Peyer's patch (tissue), 4 donors: ENCODE measurements around the gene NMRK2. TPM values are rescaled to one million over a fixed set of nuclear protein-coding genes. Genes with fewer than 3 reads are reported as not detected.

Experiments
- DNase-seq, 3 donors: peaks; one replicate each; pipeline ENCODE4 v3.0.0-alpha.2; 2017 to 2019
- H3K27ac ChIP-seq, 4 donors: fragments of 200-600 bp; sonication (generic); one replicate each; pipeline ENCODE4 v1.5.1; 2016 to 2019
- H3K27me3 ChIP-seq, 2 donors: fragments of 200-600 bp; sonication (generic); one replicate each; pipeline ENCODE4 v1.5.1; 2019
- H3K36me3 ChIP-seq, 3 donors: fragments of 200-600 bp; sonication (generic); one replicate each; pipeline ENCODE4 v1.5.1; 2016 to 2019
- H3K4me1 ChIP-seq, 4 donors: fragments of 200-600 bp; sonication (generic); one replicate each; pipeline ENCODE4 v1.5.1; 2016 to 2019
- H3K4me3 ChIP-seq, 4 donors: fragments of 200-600 bp; sonication (generic); 1 replicate in 3 of 4; 2 replicates in 1 of 4; pipeline ENCODE4 v1.5.1; 2016 to 2019; ENCODE audit warnings: mild to moderate bottlenecking in 1 of 4
- H3K9me3 ChIP-seq, 4 donors: fragments of 200-600 bp; sonication (generic); one replicate each; pipeline ENCODE4 v1.5.1; 2016 to 2019; ENCODE audit warnings: mild to moderate bottlenecking in 1 of 4
- POLR2A ChIP-seq, 2 donors: fragments of 450-650 bp; IDR thresholded peaks; one replicate each; pipeline ENCODE4 v1.5.1; 2017; ENCODE audit warnings: antibody characterized with exemption in 2 of 2, mild to moderate bottlenecking in 2 of 2, moderate library complexity in 2 of 2
- total RNA-seq, 4 donors: library from RNA; depleted of rRNA; stranded (reverse); fragments of >200 nt; gene quantifications; one replicate each; pipeline ENCODE4 v1.1.0, GENCODE V29; 2016
- TF ChIP-seq, protein P1 (sequence below), 6 experiments: fragments of 450-650 bp in 4 of 6; fragments of 200-600 bp in 2 of 6; sonication (generic) in 1 of 6; IDR thresholded peaks; one replicate each; pipeline ENCODE4 v1.5.1; 2017 to 2019; ENCODE audit warnings: antibody characterized with exemption in 6 of 6, mild to moderate bottlenecking in 3 of 6, moderate library complexity in 1 of 6

The NMRK2 gene
- total RNA-seq, 4 donors from 2014 or later = not detected

DNA sequence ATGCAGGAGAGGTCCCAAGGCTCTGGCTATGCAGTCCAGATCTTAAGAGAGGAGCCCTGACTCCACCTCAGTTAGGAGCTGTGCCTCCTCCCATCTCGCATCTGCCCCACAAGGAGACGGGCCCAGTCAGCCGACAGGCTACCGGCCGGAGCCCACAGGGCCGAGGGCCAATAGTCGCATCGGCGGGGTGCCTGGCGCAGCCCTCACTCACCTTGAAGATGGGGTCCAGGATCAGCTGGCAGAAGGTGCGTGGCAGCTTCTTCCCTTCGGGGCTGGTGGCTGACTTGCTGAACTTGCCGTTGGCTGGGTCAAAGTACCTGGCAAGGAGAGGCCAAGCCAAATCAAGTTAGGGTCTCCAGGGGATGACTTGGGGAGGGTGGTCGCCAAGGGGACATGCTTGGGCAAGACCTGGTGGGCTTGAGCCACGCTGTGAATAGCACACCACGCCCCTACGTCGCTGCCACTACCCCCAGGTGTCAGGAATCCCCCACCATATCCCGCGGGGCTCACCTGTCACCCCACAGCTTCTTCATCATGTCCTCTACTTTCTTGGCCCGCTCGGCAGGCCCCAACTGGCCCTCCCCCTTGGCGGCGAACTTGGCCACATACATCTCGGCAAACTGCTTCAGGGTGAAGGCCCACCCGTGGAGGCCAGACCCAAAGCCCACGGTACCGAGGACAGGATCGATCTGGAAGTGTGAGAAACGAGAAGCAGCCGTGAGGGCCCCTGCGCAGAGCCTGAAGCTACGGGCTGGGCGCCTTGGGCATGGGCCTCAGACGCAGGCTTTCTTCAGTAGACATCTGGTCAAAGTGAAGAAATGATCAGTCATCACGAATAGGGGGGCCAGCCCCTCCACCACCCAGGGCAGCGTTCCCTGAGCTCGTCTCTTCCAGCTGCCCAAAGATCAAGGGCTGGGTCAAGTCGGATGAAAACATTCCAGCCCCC, 49.1 kb downstream of the NMRK2 start:
- no peak overlapping the region for H3K27ac ChIP-seq
- H3K4me3 ChIP-seq = no peak overlapping the region
- no peak for DNase-seq
- no peaks in the 10 kb centered on the region for H3K27me3 ChIP-seq
- H3K4me1 ChIP-seq = peaks cover 6 to 33% (median 12%) of the 10 kb centered on the region in 4 donors
- TF ChIP-seq, protein P1, sequence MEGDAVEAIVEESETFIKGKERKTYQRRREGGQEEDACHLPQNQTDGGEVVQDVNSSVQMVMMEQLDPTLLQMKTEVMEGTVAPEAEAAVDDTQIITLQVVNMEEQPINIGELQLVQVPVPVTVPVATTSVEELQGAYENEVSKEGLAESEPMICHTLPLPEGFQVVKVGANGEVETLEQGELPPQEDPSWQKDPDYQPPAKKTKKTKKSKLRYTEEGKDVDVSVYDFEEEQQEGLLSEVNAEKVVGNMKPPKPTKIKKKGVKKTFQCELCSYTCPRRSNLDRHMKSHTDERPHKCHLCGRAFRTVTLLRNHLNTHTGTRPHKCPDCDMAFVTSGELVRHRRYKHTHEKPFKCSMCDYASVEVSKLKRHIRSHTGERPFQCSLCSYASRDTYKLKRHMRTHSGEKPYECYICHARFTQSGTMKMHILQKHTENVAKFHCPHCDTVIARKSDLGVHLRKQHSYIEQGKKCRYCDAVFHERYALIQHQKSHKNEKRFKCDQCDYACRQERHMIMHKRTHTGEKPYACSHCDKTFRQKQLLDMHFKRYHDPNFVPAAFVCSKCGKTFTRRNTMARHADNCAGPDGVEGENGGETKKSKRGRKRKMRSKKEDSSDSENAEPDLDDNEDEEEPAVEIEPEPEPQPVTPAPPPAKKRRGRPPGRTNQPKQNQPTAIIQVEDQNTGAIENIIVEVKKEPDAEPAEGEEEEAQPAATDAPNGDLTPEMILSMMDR (IDR thresholded peaks at IDR 0.05) = no peak
- TF ChIP-seq POLR2A (IDR thresholded peaks at IDR 0.05) = no peak
- no peaks in the 10 kb centered on the region for H3K9me3 ChIP-seq
- peaks cover 0 to 72% (median 9%) of the 10 kb centered on the region in 3 donors for H3K36me3 ChIP-seq

DNA sequence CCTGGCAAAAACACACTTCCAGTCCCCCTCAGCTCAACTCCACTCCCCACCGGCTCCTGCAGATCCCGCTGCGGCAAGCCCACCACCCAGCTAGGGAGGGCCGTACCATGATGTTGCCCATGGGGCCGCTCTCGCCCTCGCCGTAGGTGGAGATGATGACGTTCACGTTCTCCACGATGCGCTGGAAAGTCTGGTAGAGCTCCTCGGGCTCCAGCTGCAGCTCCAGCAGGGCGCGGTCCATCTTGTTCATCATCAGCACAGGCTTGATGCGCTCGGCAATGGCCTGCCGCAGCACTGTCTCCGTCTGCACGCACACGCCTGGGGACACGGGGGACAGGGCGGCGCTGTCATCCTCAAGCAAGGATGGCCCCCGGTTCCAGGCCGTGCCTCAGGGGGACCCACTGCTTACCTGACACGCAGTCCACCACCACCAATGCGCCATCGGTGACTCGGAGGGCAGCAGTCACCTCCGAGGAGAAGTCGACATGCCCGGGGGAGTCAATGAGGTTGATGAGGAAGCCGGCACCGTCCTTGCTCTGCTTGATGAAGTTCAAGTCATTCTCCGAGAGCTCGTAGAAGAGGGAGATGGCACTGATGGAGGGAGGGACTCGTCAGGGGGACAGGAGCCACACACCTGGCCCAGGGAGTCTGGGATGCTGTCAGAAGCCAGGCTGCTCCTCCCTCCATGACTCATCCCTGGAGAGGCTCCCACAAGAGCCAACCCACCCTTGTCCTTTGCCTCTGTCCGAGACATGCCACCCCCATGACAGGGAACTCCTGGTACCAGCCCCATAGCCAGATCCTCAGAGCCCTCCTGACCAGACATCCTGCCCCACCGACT, 50.1 kb downstream of the NMRK2 start:
- H3K4me1 ChIP-seq = peaks cover 9 to 40% (median 16%) of the 10 kb centered on the region in 4 donors
- TF ChIP-seq, protein P1 (IDR thresholded peaks at IDR 0.05) = no peak

DNA sequence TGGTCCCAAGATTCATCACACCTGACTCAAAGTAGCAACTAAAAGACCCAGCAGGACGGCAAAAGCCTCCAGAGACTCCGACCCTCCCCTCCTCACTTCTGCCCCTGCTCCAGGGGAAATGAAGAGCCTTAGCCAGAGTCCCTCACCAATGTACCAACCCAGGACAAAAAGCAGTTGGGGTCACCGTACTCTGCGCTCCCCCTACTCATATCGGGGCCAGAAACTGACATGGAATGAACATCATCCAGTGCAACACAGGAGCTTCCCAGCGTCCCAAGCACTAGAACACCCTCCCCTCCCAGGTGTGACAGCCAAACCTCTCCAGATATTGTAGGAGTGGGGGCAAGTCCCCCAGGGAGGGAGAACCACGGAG, 50.7 kb downstream of the NMRK2 start:
- TF ChIP-seq, protein P1 (IDR thresholded peaks at IDR 0.05) = no peak
- TF ChIP-seq POLR2A (IDR thresholded peaks at IDR 0.05) = no peak
- H3K27ac ChIP-seq = peak overlapping the region; percentile 90 to 99 (median 97)
- H3K4me3 ChIP-seq = peak overlapping the region; percentile 80 to 97 (median 92)
- DNase-seq = no peak
- H3K9me3 ChIP-seq = no peaks in the 10 kb centered on the region
- H3K36me3 ChIP-seq = peaks cover 0 to 56% (median 9%) of the 10 kb centered on the region in 3 donors
- H3K27me3 ChIP-seq = no peaks in the 10 kb centered on the region
- peaks cover 9 to 40% (median 16%) of the 10 kb centered on the region in 4 donors for H3K4me1 ChIP-seq

More for the DNA sequence above, 50.1 kb downstream of the NMRK2 start:
- no peaks in the 10 kb centered on the region for H3K9me3 ChIP-seq
- peak overlapping the region in 3 of 4 donors; percentile 87 to 97 (median 96) for H3K4me3 ChIP-seq
- DNase-seq = no peak
- no peaks in the 10 kb centered on the region for H3K27me3 ChIP-seq
- peaks cover 0 to 63% (median 9%) of the 10 kb centered on the region in 3 donors for H3K36me3 ChIP-seq
- peak overlapping the region; percentile 90 to 99 (median 97) for H3K27ac ChIP-seq

DNA sequence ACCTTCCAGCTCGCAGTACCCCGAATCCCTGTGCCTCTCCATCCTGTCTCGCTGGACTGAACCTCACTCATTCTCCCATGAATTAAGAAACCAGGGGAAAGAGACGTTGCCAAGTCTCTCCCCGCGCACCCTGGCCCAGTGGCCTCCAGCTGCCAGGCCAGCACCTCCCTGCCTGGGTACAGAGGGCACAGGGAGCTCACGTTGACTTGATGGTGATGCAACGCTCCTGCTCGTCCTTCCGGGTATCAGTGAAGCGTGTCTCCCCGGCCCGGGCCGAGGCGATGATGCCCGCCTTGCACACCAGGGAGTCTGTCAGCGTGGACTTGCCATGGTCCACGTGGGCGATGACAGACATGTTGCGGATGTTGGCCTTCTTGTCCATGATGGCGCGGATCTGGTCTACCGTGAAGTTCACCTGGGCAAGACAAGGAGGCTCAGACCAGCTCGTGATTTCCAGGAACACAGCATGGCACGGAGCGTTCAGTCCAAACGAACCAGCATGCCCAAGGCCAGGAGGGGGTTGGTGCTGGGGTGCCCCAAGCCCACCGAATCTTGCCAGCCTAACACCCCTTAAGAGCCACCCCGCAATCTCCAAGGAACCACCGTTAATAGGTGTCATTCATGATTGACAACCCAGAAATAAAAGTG, 51.2 kb downstream of the NMRK2 start:
- Histone ChIP-seq H3K27me3 (no peaks in the 10 kb centered on the region), H3K36me3 (peaks cover 0 to 51% (median 9%) of the 10 kb centered on the region in 3 donors), H3K27ac (peak overlapping the region; percentile 90 to 99 (median 97)), H3K9me3 (no peaks in the 10 kb centered on the region), H3K4me3 (peak overlapping the region; percentile 80 to 97 (median 92)), H3K4me1 (peaks cover 9 to 40% (median 16%) of the 10 kb centered on the region in 4 donors)
- DNase-seq = peak; percentile 61 to 86 (median 85)
- peak in 1 of 2 donors; percentile 50 for TF ChIP-seq POLR2A (IDR thresholded peaks at IDR 0.05)
- TF ChIP-seq, protein P1 (IDR thresholded peaks at IDR 0.05) = no peak

DNA sequence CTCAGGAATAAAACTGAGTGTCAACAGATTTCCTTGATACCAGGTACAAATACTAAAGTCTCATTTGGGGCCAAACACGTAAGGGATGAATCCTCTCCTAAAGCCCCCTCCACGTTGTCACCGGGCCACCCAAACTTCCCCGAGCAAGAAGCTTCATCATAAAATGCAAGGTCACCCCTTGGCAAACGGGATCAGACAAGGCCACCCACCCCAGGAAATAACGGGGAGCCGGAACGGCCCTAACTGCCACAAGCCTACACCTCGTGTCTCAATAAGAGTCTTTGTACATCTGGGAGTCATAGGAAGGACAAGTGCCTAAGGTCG, 51.7 kb downstream of the NMRK2 start:
- no peaks in the 10 kb centered on the region for H3K27me3 ChIP-seq
- TF ChIP-seq, protein P1 (IDR thresholded peaks at IDR 0.05) = no peak
- no peak for TF ChIP-seq POLR2A (IDR thresholded peaks at IDR 0.05)
- peak overlapping the region; percentile 80 to 97 (median 92) for H3K4me3 ChIP-seq
- no peaks in the 10 kb centered on the region for H3K9me3 ChIP-seq
- DNase-seq = no peak
- H3K36me3 ChIP-seq = peaks cover 0 to 46% (median 9%) of the 10 kb centered on the region in 3 donors
- H3K27ac ChIP-seq = peak overlapping the region; percentile 90 to 99 (median 97)
- H3K4me1 ChIP-seq = peaks cover 9 to 40% (median 16%) of the 10 kb centered on the region in 4 donors
